Esophagus muscularis mucosa (tissue), 2 donors: ENCODE data around the gene OR11A1.

ENCODE experiments used
- EP300 ChIP-seq: sonication (generic); formaldehyde crosslinking; IDR thresholded peaks from one replicate; pipeline ENCODE4 v1.6.1; 2017; ENCODE audit warnings: antibody characterized with exemption
- POLR2A ChIP-seq: fragments of 450-650 bp; IDR thresholded peaks from one replicate; pipeline ENCODE4 v1.6.1; 2017; ENCODE audit warnings: antibody characterized with exemption, moderate library complexity, mild to moderate bottlenecking, low read depth

DNA sequence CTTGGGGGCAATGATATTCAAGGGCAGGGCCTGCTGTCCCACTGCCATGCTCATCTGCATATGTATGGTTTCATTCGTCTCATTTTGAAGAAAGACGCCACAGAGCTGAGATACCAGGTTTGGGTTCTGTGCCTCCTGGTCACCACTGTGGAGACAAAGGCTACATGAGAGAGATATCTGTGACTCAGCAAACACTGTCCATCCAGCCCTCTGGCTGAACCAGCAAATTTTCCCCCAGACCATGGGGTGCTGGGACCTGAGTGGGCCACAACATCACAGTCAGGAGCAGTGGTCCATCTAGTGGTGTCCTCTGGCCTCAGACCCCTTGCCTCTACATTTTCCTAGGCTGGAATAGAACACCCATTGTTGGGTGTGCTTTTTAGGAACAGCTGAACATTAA is 30.8 kb upstream of the OR11A1 start, which contains the start of gene MAS1L:
- TF ChIP-seq POLR2A (no peak), EP300 (no peak)
